Neural crest cell (in vitro differentiated cells): ENCODE data around the gene C17orf50. TPM values are rescaled to one million over a fixed set of nuclear protein-coding genes. Genes with fewer than 3 reads are reported as not detected.

Source experiments
- DNase-seq: peaks from one replicate; pipeline ENCODE4 v3.0.0; 2021; ENCODE audit warnings: low read depth, mixed read lengths, low spot score
- H3K27ac Mint-ChIP-seq: one replicate; pipeline ENCODE4 v1.8.0; 2021; ENCODE audit warnings: mild to moderate bottlenecking, mixed read lengths; ENCODE audit not compliant: unreplicated experiment
- H3K27me3 Mint-ChIP-seq: 2 replicates; pipeline ENCODE4 v1.8.0; 2021; ENCODE audit warnings: low read depth, mild to moderate bottlenecking, mixed read lengths
- H3K36me3 Mint-ChIP-seq: 2 replicates; pipeline ENCODE4 v1.8.0; 2021; ENCODE audit warnings: low read depth, mild to moderate bottlenecking, mixed read lengths
- H3K4me1 Mint-ChIP-seq: 2 replicates; pipeline ENCODE4 v1.8.0; 2021; ENCODE audit warnings: mixed read lengths
- H3K4me3 Mint-ChIP-seq: one replicate; pipeline ENCODE4 v1.8.0; 2021; ENCODE audit warnings: mild to moderate bottlenecking, mixed read lengths
- H3K9me3 Mint-ChIP-seq: 2 replicates; pipeline ENCODE4 v1.8.0; 2021; ENCODE audit warnings: mixed read lengths
- total RNA-seq: library from RNA; stranded (reverse); gene quantifications from 2 replicates; pipeline ENCODE4 v1.2.1, GENCODE V29; 2021
- TF ChIP-seq, protein P1 (sequence below): fragments of 200-600 bp; sonication (generic); conservative IDR thresholded peaks from 2 replicates; pipeline ENCODE4 v1.5.0; 2021; ENCODE audit warnings: antibody characterized with exemption, mild to moderate bottlenecking

The C17orf50 gene
- total RNA-seq, 1 donor from 2014 or later, result 0.23 TPM

DNA sequence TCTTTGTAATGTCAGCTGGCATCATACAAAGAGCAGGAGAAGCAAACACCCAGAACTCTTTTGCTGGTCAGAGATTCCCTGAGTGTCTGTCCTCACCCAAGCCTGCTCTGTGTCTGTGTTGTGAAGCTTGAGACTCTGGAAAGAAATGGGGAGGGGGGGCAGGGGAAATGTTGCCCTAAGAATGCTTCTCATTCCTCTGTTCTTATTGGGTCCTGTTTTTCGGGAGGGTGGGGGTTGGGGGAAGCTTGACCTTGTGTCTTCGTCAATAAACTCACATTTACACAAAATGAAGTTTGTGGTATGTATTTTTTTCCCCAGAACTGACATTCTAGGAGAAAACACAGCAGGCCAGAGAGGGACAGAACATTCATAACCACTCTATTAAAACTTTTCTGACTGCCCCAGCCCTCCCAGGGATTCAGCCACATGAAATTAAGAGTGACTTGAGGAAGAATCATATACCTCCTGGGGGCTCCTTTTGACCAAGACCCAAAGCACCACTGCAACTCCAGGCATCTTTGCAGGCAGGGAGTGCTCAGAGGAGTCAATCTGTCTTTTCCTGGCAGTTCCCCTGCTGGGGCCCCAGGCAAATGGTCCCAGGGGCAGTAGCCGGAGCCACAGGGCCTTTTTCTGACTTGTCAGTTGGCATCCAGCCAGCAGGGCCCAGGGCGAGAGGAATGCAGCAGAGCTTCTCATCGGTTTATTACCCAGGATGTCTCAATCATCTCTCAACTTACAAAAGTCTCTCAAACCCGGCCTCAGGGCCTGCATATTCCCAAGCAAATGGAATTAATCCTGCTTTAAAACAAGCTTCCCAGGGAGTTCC, 34.3 kb upstream of the C17orf50 start:
- DNase-seq, result no peak
- no peak overlapping the region for H3K27ac Mint-ChIP-seq
- peaks cover 5% of the 10 kb centered on the region for H3K36me3 Mint-ChIP-seq
- H3K27me3 Mint-ChIP-seq, result no peaks in the 10 kb centered on the region
- peaks cover 18% of the 10 kb centered on the region for H3K4me1 Mint-ChIP-seq
- H3K9me3 Mint-ChIP-seq, result no peaks in the 10 kb centered on the region
- H3K4me3 Mint-ChIP-seq, result no peak overlapping the region
- TF ChIP-seq, protein P1, sequence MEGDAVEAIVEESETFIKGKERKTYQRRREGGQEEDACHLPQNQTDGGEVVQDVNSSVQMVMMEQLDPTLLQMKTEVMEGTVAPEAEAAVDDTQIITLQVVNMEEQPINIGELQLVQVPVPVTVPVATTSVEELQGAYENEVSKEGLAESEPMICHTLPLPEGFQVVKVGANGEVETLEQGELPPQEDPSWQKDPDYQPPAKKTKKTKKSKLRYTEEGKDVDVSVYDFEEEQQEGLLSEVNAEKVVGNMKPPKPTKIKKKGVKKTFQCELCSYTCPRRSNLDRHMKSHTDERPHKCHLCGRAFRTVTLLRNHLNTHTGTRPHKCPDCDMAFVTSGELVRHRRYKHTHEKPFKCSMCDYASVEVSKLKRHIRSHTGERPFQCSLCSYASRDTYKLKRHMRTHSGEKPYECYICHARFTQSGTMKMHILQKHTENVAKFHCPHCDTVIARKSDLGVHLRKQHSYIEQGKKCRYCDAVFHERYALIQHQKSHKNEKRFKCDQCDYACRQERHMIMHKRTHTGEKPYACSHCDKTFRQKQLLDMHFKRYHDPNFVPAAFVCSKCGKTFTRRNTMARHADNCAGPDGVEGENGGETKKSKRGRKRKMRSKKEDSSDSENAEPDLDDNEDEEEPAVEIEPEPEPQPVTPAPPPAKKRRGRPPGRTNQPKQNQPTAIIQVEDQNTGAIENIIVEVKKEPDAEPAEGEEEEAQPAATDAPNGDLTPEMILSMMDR, result no peak

DNA sequence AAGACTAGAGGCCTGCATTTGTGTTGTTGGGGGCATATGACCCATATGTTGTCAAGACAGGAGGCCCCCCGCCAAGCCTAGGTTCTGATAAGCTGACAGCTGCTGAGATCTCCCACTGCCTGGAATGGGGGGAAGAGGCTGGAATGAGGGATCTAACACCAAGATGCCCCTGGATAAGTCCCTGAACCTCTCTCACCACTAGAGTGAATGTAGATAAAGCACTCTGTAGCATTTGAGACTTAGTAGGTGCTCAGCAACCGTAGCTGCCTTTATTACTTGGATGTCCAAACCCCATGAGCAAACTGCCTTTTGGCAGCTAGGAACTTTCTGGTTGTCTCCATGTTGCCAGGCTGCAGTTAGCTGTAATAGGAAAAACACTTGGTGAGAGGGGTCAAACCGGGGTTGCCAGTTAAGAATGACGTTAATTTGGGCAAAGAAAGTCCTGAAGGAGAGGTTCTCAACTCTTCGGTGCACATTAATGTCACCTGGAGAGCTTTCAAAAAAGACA, 33.7 kb upstream of the C17orf50 start:
- TF ChIP-seq, protein P1, result no peak
- Mint-ChIP-seq H3K27me3 (no peaks in the 10 kb centered on the region), H3K4me3 (no peak overlapping the region), H3K4me1 (peaks cover 18% of the 10 kb centered on the region), H3K27ac (no peak overlapping the region), H3K9me3 (no peaks in the 10 kb centered on the region), H3K36me3 (peaks cover 5% of the 10 kb centered on the region)
- no peak for DNase-seq

DNA sequence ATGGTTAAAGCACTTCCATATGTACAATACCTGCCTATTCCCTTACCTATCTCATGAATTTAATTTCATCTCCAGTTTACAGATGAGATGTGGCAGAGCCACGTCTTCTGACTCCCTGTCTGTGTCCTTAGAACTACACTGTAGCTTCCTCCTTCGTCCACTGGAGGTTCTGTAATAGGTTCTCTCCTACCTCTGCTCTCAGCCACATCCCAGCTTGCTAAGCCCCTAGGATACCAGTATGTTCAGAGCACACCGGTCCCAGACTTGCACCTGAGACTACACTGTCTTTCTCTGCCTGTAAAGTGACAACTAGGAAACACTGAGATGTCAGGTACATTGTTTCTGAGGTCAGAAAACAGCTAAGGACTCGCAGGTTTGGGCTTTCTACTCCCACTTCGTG, 33.1 kb upstream of the C17orf50 start:
- DNase-seq, result no peak
- Mint-ChIP-seq H3K9me3 (no peaks in the 10 kb centered on the region), H3K27me3 (no peaks in the 10 kb centered on the region), H3K4me3 (no peak overlapping the region), H3K4me1 (peaks cover 24% of the 10 kb centered on the region), H3K36me3 (peaks cover 5% of the 10 kb centered on the region), H3K27ac (no peak overlapping the region)
- TF ChIP-seq, protein P1, result no peak

DNA sequence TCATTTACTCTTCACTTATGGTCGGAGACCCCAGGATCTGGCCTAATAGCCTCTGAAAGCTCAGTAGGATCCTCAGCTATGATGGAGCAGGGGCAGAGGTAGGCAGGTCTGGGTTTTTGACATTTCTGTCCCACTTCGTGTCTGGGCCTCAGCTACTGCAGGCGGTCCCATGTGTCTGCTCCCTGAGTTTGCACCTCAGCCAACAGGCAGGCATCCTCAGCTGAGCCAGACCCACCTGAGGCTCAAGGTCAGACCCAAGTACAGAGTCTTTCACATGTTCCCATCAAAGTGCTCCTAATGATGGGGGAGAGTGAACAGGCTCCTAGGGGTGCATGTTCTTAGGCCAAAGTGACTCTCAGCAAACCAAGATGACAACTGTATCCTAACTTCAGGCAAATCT, 32.1 kb upstream of the C17orf50 start:
- no peak for DNase-seq
- no peak overlapping the region for H3K27ac Mint-ChIP-seq
- no peaks in the 10 kb centered on the region for H3K27me3 Mint-ChIP-seq
- peaks cover 5% of the 10 kb centered on the region for H3K36me3 Mint-ChIP-seq
- peaks cover 26% of the 10 kb centered on the region for H3K4me1 Mint-ChIP-seq
- peak overlapping the region; percentile 88 for H3K4me3 Mint-ChIP-seq
- TF ChIP-seq, protein P1, result no peak
- no peaks in the 10 kb centered on the region for H3K9me3 Mint-ChIP-seq

DNA sequence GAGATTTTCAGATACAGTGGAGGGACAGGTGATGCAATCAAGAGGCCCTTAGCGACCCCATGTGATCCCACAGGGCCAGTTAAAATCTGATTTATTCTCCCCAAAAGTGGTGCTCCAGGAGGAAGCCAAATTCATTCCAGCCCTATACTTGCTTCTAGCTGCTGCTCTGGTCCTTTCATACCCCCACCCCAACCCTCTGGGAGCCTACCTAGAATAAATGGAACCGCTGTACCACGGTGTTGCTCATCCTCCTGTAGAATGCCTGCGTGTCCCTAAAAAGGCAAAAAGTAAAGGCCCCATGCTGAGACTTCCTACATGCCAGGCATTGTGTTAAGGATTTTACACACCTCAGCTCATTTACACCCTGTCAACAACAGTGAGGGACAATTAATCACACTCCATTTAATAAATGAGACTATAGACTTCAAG, 31.3 kb upstream of the C17orf50 start:
- H3K27me3 Mint-ChIP-seq, result no peaks in the 10 kb centered on the region
- no peaks in the 10 kb centered on the region for H3K9me3 Mint-ChIP-seq
- H3K27ac Mint-ChIP-seq, result no peak overlapping the region
- TF ChIP-seq, protein P1, result no peak
- peaks cover 26% of the 10 kb centered on the region for H3K4me1 Mint-ChIP-seq
- peak overlapping the region; percentile 88 for H3K4me3 Mint-ChIP-seq
- peaks cover 5% of the 10 kb centered on the region for H3K36me3 Mint-ChIP-seq
- no peak for DNase-seq
